Bronchial epithelial cell (primary cell): ENCODE data around the gene FAM210A. TPM values are rescaled to one million over a fixed set of nuclear protein-coding genes. Genes with fewer than 3 reads are reported as not detected.

Experiments
- DNase-seq: peaks from one replicate; pipeline ENCODE4 v3.0.0-alpha.2; 2010; ENCODE audit warnings: low read depth
- FAIRE-seq: peaks from 2 replicates; lab custom pipeline; 2011; peaks lifted over from hg19 to GRCh38; lab: Jason Lieb, UNC
- H3K27me3 ChIP-seq: 2 replicates; pipeline ENCODE4 v1.5.1; 2011; ENCODE audit warnings: low read length; ENCODE audit not compliant: control insufficient read depth, insufficient read depth
- H3K36me3 ChIP-seq: 2 replicates; pipeline ENCODE4 v1.5.1; 2011; ENCODE audit warnings: low read length; ENCODE audit not compliant: control insufficient read depth, insufficient read depth
- H3K4me3 ChIP-seq: 2 replicates; pipeline ENCODE4 v1.5.1; 2011; ENCODE audit warnings: mild to moderate bottlenecking, low read depth, low read length, control low read depth
- total RNA-seq: library from RNA; depleted of rRNA; stranded (reverse); fragments of >200 nt; gene quantifications from 2 replicates; pipeline ENCODE4 v1.2.1, GENCODE V29; 2014
- TF ChIP-seq, protein P1 (sequence below): IDR thresholded peaks from 2 replicates; pipeline ENCODE4 v1.5.1; 2011; ENCODE audit warnings: mild to moderate bottlenecking, moderate library complexity, low read length, control low read depth, inconsistent platforms; ENCODE audit not compliant: insufficient read depth, severe bottlenecking

FAM210A gene
- total RNA-seq, 1 donor from 2014 or later = 49.8 TPM

DNA sequence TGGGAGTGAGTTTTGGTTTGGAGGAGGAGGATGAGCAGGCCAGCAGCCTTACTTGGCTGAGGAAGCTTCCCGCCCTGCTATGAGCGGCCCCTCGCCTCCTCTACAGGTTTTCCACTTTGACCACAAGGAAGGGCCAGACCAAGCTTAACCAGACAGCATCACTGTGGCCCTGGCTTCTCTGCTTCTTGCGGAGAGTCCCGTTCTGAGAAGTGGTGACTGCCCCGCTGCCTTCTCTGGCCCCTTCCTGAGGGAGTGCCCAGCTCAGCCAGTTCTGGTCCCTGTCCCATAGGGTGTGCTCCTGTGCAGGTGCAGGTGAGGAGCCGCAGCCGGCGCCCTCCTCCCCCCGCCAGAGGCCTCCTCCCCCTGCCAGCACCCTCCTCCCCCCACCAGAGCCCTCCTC, 101.0 kb downstream of the FAM210A start:
- H3K27me3 ChIP-seq = no peaks in the 10 kb centered on the region
- TF ChIP-seq, protein P1, sequence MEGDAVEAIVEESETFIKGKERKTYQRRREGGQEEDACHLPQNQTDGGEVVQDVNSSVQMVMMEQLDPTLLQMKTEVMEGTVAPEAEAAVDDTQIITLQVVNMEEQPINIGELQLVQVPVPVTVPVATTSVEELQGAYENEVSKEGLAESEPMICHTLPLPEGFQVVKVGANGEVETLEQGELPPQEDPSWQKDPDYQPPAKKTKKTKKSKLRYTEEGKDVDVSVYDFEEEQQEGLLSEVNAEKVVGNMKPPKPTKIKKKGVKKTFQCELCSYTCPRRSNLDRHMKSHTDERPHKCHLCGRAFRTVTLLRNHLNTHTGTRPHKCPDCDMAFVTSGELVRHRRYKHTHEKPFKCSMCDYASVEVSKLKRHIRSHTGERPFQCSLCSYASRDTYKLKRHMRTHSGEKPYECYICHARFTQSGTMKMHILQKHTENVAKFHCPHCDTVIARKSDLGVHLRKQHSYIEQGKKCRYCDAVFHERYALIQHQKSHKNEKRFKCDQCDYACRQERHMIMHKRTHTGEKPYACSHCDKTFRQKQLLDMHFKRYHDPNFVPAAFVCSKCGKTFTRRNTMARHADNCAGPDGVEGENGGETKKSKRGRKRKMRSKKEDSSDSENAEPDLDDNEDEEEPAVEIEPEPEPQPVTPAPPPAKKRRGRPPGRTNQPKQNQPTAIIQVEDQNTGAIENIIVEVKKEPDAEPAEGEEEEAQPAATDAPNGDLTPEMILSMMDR = no peak
- H3K4me3 ChIP-seq = no peak overlapping the region
- DNase-seq = no peak
- no peaks in the 10 kb centered on the region for H3K36me3 ChIP-seq
- no peak for FAIRE-seq

DNA sequence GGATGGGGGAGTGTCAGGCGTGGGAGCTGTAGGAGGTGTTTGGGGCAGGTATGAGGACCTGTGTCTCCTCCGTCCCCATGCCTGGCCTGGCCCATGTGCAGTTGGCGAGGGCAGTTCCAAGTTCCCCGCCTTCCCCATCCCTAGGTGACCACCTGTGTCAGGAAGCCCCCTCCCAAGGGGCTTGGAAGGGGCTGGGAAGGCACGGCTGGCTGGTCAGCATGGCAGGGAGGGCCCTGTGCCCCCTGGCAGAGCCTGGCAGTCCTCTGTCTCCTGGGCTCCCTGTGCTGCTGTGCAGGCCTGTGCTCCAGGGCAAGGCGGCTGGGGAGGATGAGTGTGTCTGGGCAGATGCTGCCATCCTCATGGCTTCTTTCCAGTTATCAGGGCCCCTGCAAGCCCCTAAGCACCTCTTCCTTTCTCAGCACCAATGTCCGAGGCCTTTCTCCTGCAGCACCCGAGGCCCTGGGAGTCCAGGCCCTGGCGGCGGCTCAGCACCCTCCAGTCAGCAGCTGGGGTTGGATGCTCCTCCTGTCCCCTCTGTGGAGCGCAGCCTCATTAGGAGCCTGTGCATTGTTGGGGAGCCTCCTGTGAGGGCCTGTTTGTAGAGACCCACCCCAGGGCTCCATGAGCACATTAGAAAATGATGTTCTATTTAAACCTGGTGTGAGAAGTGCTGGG, 101.7 kb downstream of the FAM210A start:
- Histone ChIP-seq H3K27me3 (no peaks in the 10 kb centered on the region), H3K4me3 (no peak overlapping the region), H3K36me3 (no peaks in the 10 kb centered on the region)
- DNase-seq = no peak
- TF ChIP-seq, protein P1 = no peak
- no peak for FAIRE-seq

DNA sequence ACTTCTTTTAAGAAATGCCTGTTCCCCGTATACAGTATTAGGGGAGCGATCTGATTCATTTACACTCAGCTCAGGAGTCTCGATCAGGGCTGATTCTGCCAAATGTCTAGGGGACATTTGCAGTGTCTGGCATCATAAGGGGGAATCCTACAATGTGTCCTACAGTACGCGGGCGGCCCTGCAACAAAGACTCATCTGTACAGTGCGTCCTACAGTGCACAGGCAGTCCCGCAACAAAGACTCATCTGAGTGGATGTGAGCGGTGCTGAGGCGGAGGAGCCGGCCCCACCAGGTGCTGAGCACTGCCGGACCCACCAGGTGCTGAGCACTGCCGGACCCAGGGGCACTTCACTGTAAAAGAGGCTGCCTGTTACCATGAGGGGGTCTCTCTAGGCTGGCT, 102.5 kb downstream of the FAM210A start:
- FAIRE-seq (no peak), DNase-seq (no peak)
- Histone ChIP-seq H3K4me3 (no peak overlapping the region), H3K36me3 (no peaks in the 10 kb centered on the region), H3K27me3 (no peaks in the 10 kb centered on the region)
- TF ChIP-seq, protein P1 = no peak

DNA sequence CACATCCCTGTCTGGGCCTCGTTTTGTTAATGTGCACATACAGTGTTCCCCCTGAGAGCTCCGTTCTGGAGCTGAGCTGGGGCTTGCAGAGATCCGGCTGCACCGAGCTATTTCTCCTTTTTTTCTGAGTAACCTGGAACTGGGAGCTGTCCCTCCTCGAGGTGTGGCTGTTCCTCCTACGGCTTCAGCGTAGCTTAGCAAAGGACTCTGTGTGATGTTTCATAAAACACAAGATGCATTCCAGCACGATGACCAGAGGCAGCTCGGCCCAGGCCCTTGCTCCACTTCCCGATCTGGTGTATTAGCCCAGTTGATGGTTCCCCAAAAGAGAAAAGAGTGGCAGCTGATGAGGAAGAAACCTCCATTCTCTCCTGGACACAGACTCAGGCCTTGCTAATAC, 103.0 kb downstream of the FAM210A start:
- DNase-seq (no peak), FAIRE-seq (no peak)
- TF ChIP-seq, protein P1 = no peak
- H3K27me3 ChIP-seq = no peaks in the 10 kb centered on the region
- no peak overlapping the region for H3K4me3 ChIP-seq
- no peaks in the 10 kb centered on the region for H3K36me3 ChIP-seq

DNA sequence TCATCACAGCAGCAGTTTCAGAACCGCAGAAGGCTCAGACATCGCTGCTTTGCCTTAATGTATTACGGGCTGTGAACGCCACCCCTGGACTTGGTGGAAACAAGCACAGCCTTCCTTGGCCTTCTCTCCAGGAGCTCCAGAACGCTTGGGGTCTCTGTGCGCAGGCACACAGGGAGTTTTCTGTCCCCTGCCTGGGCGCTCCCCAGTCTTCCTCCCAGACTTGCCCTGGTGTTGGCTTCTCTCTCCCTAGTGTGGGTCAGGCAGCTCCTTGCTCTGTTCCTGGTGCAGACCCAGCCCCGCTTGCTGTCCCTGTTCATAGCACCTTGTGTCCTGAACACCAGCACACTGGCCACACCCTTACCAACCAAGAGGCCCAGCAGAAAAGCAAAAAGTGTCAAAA, 103.6 kb downstream of the FAM210A start:
- no peaks in the 10 kb centered on the region for H3K27me3 ChIP-seq
- H3K36me3 ChIP-seq = no peaks in the 10 kb centered on the region
- FAIRE-seq (no peak), DNase-seq (no peak)
- TF ChIP-seq, protein P1 = no peak
- no peak overlapping the region for H3K4me3 ChIP-seq
